HG03060 (cell line): Measurements from ENCODE around the gene VAX1.
"Not testable (repeated sequence)": the region's sequence is repeated elsewhere in the genome, so short reads cannot be mapped to it uniquely, and the experiment has no call there.

Experiments used
- ATAC-seq: cut with Tn5 transposase; IDR thresholded peaks from one replicate; pipeline ENCODE4 v1.9.1; 2021; ENCODE audit warnings: low read depth, moderate number of reproducible peaks; ENCODE audit not compliant: unreplicated experiment

The VAX1 gene

GRCh38 chr10:117136391-117136975, 1.6 kb downstream of the VAX1 start:
- no peak for ATAC-seq

GRCh38 chr10:117135480-117136140, 2.5 kb downstream of the VAX1 start:
- no peak for ATAC-seq

- no peak for ATAC-seq
Measured at GRCh38 chr10:117135026-117135372, 3.1 kb downstream of the VAX1 start.

GRCh38 chr10:117134306-117135025, 3.6 kb downstream of the VAX1 start:
- no peak for ATAC-seq

- no peak for ATAC-seq
Measured at GRCh38 chr10:117134056-117134305, 4.1 kb downstream of the VAX1 start.

- ATAC-seq, result no peak
Measured at GRCh38 chr10:117133273-117134055, 4.6 kb downstream of the VAX1 start.

GRCh38 chr10:117132751-117133231, 5.3 kb downstream of the VAX1 start:
- no peak for ATAC-seq

GRCh38 chr10:117131376-117132327, 6.4 kb downstream of the VAX1 start:
- no peak for ATAC-seq

GRCh38 chr10:117130862-117131375, 7.2 kb downstream of the VAX1 start:
- no peak for ATAC-seq

- ATAC-seq, result no peak
Measured at GRCh38 chr10:117130346-117130745, 7.7 kb downstream of the VAX1 start.

- ATAC-seq, result not testable (repeated sequence)
Measured at GRCh38 chr10:117126645-117127044, 11.4 kb downstream of the VAX1 start.

- ATAC-seq, result no peak
Measured at GRCh38 chr10:117126034-117126433, 12.0 kb downstream of the VAX1 start.

GRCh38 chr10:117112220-117112619, 25.9 kb downstream of the VAX1 start:
- ATAC-seq, result no peak

GRCh38 chr10:117107238-117107637, 30.8 kb downstream of the VAX1 start:
- ATAC-seq, result no peak

GRCh38 chr10:117096599-117097201, 41.4 kb downstream of the VAX1 start:
- ATAC-seq, result no peak

- ATAC-seq, result no peak
Measured at GRCh38 chr10:117094856-117095255, 43.2 kb downstream of the VAX1 start.

GRCh38 chr10:117092386-117092785, 45.7 kb downstream of the VAX1 start:
- ATAC-seq, result no peak

GRCh38 chr10:117090834-117091233, 47.2 kb downstream of the VAX1 start:
- no peak for ATAC-seq

- no peak for ATAC-seq
Measured at GRCh38 chr10:117087521-117087920, 50.5 kb downstream of the VAX1 start.

GRCh38 chr10:117086546-117086945, 51.5 kb downstream of the VAX1 start:
- ATAC-seq, result no peak
